Measurements from ENCODE around the gene UVSSA.

UVSSA gene

DNA sequence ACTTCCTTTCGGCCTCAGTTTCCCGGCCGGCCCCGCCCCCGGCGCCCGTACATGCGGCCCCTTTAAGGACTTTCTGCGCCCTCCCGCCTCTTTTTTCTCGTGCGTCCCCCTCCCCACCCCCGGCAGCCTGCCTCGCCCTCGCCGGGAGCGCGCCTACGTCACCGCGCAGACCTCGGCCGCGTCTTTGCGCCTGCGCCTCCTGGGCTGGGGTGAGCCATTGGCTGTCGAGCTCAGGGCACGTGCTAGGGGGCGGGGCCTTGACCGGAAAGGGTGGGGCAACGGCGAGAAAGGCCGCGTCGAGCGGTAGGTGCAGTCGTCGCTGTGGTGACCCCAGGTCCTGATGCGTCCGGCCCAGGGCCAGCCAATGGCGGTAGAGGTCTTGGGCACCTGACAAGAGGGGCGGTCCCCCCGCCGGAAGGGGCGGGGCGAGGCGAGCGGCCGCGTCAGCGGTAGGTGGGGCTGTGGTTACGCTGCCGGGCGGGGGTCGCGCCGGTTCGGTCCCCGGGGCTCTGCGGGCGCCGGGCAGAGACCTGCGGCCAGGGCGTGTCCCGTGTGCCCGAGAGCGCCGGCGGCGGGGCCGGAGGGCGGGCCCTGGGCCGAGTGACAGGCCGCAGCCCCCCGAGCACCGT is at the start of gene UVSSA:
Gene UVSSA (plus strand): TSS at position 428 of the 629 bp plus-strand sequence. CDS start 884 bp downstream, outside the sequence.
- DNase-seq (ENCODE audit: low read depth in 1 of 2, low spot score in 1 of 2) = peak; percentile 100

DNA sequence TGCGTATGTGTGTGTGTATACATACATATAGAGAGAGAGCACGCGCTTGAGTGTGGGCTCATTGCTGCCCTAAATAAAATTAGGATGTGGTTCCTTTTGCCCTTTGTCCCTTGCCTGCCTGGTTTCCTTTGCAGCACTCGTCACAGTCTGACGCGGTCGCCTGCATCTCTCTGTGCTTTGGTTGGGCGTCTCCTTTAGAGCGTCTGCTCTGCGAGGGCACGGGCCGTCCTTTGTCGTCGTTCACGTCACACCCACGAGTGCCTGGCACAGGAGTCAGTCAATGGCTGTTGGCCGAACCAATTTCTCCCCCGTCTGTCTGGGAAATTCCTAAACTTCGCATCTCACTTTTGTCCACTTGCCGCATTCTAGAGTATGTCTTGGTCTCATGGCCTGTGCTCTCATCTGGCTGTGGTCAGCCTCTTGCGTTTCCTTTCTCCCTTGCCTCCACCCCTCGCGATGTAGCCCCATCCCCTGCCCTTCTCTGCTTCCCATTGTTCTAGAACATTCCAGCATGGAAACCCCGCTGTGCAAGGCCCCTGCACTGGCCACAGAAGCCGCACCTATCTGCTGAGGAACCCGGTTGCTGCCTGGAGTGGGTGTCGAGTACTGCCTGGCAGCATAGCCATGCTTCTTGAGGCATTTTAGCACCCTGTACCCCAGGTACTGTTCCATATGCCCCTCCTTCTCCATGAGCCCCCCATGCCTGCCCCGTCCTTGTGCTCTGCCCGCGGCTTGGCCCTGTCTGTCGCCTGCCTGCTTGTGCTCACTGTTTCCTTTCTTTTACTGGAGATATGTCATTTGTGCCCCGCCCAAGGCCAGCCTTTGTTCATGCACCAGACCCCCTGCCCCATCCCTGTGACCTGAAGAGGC is 49.3 kb upstream of the UVSSA start:
- DNase-seq (ENCODE audit: low read depth in 1 of 2, low spot score in 1 of 2) = no peak

DNA sequence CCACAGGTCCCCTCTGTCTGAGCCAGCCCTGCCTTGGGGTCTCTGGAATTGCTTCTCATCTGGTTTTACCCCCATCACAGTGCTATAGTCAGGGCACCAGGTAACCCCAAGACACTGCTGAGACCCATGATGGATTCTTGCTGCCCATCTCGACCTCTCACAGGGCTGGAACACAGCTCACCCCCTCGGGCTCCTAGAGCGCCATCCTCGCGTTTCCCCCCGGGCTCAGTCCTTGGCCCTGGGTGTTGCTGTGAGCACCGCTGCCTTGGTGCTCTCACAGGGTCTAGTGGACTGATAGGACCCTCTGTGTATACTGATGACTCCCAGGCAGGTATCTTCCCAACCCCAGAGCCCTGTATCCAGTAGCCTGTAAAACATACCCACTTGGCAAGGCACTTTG is 48.5 kb upstream of the UVSSA start:
- no peak for DNase-seq (ENCODE audit: low read depth in 1 of 2, low spot score in 1 of 2)

DNA sequence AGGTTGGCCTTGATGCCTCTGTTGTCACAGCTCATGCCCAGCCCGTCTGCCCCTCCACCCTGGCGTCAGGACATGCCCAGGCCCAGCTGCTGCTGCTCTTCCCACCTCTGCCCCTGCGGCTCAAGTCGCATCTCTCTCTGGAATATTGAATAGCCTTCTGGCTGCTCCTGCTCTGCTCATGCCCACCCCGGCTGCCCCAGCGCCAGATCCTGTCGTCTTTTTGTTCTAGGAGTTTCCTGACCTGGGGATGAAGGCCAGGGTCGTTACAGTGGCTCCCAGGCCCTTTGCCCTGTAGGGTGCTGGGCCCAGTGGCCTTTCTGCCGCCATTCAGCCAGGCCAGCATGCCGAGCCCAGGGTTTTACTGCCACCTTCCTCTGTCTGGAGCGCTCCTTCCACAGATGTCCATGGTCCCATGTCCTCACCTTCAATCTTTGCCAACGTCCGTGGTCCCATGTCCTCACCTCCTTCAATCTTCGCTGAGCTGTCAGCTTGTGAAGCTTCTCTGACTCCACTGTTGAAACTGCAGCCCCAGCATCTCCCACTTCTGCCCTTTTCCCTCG is 47.6 kb upstream of the UVSSA start:
- no peak for DNase-seq (ENCODE audit: low read depth in 1 of 2, low spot score in 1 of 2)

GRCh38 chr4:1300466-1301455 is 46.2 kb upstream of the UVSSA start:
- no peak for DNase-seq (ENCODE audit: low read depth in 1 of 2, low spot score in 1 of 2)

DNA sequence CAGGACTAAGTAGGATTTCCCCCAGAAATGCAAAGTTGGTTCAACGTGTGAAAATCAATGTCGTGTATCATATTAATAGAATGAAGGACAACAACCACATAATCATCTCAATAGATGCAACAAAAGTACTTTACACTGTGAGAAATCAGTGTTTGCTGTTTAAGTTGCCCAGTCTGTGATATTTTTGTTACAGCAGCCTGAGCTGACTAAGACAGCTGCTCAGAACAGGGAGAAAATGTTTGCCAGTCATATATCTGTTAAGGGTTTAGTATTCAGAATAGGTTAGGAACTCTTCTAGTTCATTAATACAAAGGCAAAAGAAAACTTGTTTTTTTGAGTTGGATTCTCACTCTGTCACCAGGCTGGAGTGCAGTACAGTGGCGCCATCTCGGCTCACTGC is 44.8 kb upstream of the UVSSA start:
- no peak for DNase-seq (ENCODE audit: low read depth in 1 of 2, low spot score in 1 of 2)

GRCh38 chr4:1305261-1305711 is 41.7 kb upstream of the UVSSA start:
- no peak for DNase-seq (ENCODE audit: low read depth in 1 of 2, low spot score in 1 of 2)

GRCh38 chr4:1305781-1306455 is 41.1 kb upstream of the UVSSA start:
- DNase-seq (ENCODE audit: low read depth in 1 of 2, low spot score in 1 of 2) = peak in 1 of 2 donors; percentile 41

- no peak for DNase-seq (ENCODE audit: low read depth in 1 of 2, low spot score in 1 of 2)
These were observed 38.9 kb upstream of the UVSSA start for GRCh38 chr4:1307951-1308735.

DNA sequence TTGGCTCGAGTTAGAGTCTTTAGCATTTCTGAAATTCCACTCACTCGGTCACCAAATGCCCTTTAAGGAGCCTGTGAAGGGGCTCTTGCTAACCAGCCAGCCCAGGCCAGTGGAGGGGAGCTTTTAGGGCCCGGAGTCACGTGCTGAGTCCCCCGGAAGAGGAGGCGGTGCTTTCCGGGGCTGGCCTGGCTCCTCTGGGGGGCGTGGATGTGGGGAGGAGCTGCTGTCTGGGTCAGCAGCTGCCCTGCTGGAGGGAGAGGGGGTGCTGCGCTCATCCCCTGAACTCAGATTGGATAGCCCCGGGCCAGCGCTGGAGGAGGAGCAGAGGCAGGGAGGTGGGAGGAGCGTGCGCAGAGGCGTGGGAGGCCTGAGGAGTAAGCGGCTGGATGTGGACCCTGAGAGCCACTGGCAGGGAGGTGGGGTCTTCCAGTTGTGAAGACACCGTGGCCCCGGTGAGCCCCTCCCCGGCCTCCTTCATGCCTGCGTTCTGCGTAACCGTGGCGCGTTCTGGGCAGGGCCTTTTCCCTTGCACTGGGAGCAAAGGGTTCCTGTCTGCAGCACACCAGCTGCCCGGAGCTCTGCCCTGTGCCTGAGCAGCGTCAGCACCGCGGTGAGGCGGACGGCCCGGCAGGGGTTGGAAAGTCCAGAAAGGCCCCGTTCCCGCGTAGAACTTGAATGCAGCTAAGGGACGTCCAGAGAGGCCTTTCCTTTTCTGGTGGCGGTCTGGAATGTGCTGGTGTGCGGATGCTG is 37.6 kb upstream of the UVSSA start:
- peak in 1 of 2 donors; percentile 37 for DNase-seq (ENCODE audit: low read depth in 1 of 2, low spot score in 1 of 2)

DNA sequence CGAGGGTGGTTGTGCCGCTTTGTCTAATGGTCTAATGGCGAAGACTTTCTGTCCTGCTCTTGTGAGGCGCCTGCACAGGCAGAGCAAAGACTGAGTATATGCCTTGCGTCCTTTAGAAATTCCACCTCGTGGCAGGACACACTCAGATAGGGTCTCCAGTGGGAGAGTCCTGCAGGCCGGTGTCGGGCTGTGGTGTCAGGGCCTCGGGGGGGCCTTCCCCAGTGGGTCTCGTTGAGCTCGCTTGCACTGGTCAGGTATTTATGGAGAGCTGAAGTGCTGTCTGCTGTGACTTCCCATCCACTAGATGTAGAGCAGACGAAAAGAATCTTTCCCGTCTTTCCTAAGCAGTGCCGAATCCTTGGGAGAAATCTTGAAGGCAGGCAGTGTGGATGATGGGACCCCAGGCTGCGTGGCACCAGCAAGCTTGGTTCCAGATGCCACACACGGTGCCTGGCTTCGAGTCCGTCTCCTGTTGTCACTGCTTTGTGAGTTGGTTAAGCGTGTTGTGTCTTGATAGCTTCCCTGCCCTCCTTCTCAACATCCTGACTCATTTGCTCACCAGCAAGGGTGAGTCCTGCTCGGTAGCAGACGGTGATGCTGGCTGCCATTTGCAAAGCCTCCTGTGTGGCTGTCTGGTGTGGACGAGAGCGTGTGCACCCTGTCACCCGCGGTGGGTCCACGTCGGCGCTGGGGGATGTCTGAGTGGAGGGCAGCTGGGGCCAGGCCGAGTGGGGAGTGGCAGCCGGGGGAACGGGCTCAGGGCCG is 36.8 kb upstream of the UVSSA start:
- no peak for DNase-seq (ENCODE audit: low read depth in 1 of 2, low spot score in 1 of 2)

GRCh38 chr4:1310796-1311631 is 36.0 kb upstream of the UVSSA start:
- DNase-seq (ENCODE audit: low read depth in 1 of 2, low spot score in 1 of 2) = no peak

DNA sequence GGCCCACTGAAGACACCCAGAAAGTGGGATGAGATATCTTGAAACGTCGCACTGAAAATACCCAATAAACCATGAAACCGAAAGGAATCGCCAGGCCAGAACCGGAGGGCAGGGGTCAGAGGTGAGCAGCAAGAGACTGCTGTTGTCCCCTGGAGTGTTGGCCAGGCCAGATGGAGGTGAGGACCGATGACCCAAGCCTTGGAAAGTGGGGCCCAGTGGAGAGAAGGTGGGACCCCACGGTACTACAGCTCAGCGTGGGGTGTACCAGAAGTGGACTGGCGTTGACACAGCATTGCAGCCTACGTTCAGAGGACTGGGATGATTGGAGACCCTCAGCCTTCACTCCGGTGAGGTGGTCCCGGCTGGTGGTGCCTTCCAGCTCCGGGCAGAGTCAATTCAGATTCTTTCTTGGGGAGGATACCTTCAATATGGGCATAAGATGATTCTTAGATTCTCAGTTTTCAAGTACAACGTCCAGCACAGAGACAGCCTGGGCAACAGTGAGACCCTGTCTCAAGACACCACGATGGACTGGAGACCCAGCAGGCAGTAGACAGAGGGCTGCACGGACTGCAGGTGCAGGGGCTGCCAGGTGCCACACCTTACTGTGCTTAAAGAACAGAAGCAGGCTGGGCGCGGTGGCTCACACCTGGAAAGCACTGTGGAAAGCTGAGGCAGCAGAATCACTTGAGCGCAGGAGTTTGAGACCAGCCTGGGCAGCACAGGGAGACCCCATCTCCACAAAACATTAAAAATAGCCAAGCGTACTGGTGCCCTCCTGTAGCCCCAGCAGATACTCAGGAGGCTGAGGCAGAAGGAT is 34.0 kb upstream of the UVSSA start:
- DNase-seq (ENCODE audit: low read depth in 1 of 2, low spot score in 1 of 2) = no peak

GRCh38 chr4:1315306-1315705 is 31.7 kb upstream of the UVSSA start:
- no peak for DNase-seq (ENCODE audit: low read depth in 1 of 2, low spot score in 1 of 2)

DNA sequence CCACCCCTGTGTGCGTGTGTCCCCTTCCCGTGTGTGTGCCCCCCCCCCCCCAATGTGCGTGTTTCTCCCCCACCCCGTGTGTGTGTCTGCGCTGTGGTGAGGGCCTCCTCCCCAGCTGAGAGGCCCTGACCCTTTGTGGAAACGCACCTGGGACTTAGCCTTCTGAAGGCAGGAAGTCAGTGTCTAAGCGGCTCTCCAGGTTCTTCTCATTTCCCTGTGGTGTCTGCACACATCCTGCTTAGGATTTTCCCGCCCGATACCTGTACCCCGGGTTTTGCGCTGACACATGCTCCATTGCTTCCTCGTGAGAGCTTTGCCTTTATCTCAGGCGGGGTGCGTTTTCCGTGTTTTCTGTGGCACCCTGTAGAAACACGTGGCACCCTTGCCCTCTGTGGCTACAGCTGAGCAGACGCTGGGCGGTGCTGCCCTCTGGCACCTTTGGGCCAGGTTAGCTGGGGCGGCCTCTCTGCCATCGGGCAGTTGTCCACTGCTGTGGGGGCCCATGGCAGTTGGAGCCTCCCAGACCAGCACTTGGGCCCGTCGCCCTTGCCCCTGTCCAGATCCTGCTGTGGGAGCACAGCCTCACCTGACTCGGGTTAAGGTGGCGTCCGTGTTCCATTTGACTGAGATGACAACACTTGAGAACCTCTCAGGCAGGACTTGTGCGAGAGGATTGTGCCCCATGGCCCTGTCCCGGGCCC is 31.0 kb upstream of the UVSSA start:
- DNase-seq (ENCODE audit: low read depth in 1 of 2, low spot score in 1 of 2) = no peak
